Mucosa of descending colon (tissue), 3 donors: ENCODE results near the gene CDH4. TPM values are rescaled to one million over a fixed set of nuclear protein-coding genes. Genes with fewer than 3 reads are reported as not detected.

ENCODE experiments used
- ATAC-seq: fragments of 200-7000 bp; cut with Tn5 transposase; one replicate; pipeline ENCODE4 v1.9.1; 2020; ENCODE audit warnings: mild to moderate bottlenecking, moderate library complexity
- DNase-seq, 3 donors: peaks; one replicate each; pipeline ENCODE4 v3.0.0-alpha.2; 2020
- H3K36me3 ChIP-seq: fragments of 200-600 bp; one replicate; pipeline ENCODE4 v1.8.0; 2021; ENCODE audit warnings: low read depth, mild to moderate bottlenecking
- H3K4me1 ChIP-seq: fragments of 200-600 bp; one replicate; pipeline ENCODE4 v1.8.0; 2021; ENCODE audit warnings: low read depth, mild to moderate bottlenecking
- H3K4me3 ChIP-seq: fragments of 200-600 bp; one replicate; pipeline ENCODE4 v1.8.0; 2021; ENCODE audit warnings: mild to moderate bottlenecking
- H3K9me3 ChIP-seq: fragments of 200-600 bp; one replicate; pipeline ENCODE4 v1.8.0; 2021; ENCODE audit warnings: mild to moderate bottlenecking
- intact Hi-C, 2 donors: fragments of 100-400 bp; cut with DNase I in 1 of 2; cut with micrococcal nuclease in 1 of 2; formaldehyde crosslinking; loops; one replicate each; pipeline versions ENCODE4 v1.11.0 to v1.11.1; 2022; cut with DNase I, micrococcal nuclease
- total RNA-seq, 3 donors: library from RNA; stranded (reverse); fragmentation: NEBNext Ultra II Directional in 2 of 3; extraction: Animal tissue kit (Norgen Biotek cat#: 25700) in 2 of 3; gene quantifications; one replicate each; pipeline versions ENCODE4 v1.2.1 to v1.2.4, GENCODE V29; 2021 to 2023
- TF ChIP-seq, protein P1 (sequence below): fragments of 200-600 bp; IDR thresholded peaks from one replicate; pipeline ENCODE4 v1.8.0; 2022; ENCODE audit warnings: antibody characterized with exemption, mild to moderate bottlenecking
- donor health status: DM: no; HTN: no; CAD: no; lungs with moderate emphysema.
- donor health status: DM: no; HTN: no; CAD: no.
- donor health status: DM: no; HTN: yes; CAD: no.

Gene CDH4
- total RNA-seq, 3 donors from 2014 or later = 0.16 TPM; not detected in 2

DNA sequence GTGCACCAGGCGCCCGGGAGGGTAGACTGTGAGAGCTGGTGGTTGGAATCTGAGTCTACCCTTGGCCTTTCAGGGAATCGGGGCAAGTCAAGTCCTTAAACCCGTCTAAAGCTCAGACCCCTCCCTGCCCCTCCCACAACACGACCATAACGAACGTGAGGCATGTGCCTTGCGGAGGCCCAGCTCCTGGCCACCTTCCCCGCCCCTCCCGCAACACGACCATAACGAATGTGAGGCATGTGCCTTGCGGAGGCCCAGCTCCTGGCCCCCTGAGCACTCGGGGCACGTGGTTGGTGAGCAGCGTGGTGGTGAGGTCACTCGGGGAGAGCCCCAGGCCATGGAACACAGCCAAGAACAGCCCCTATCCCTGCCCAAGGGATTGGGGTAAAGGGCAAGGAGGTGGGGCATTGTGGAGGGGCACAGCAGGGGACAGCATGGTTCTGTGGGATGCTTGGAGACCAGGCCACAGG, 681.5 kb downstream of the CDH4 start:
- no peak overlapping the region for H3K4me3 ChIP-seq
- intact Hi-C loops = no loop called here
- ATAC-seq = no peak
- H3K9me3 ChIP-seq = no peaks in the 10 kb centered on the region
- TF ChIP-seq, protein P1, sequence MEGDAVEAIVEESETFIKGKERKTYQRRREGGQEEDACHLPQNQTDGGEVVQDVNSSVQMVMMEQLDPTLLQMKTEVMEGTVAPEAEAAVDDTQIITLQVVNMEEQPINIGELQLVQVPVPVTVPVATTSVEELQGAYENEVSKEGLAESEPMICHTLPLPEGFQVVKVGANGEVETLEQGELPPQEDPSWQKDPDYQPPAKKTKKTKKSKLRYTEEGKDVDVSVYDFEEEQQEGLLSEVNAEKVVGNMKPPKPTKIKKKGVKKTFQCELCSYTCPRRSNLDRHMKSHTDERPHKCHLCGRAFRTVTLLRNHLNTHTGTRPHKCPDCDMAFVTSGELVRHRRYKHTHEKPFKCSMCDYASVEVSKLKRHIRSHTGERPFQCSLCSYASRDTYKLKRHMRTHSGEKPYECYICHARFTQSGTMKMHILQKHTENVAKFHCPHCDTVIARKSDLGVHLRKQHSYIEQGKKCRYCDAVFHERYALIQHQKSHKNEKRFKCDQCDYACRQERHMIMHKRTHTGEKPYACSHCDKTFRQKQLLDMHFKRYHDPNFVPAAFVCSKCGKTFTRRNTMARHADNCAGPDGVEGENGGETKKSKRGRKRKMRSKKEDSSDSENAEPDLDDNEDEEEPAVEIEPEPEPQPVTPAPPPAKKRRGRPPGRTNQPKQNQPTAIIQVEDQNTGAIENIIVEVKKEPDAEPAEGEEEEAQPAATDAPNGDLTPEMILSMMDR = no peak
- no peaks in the 10 kb centered on the region for H3K36me3 ChIP-seq
- DNase-seq = peak in 2 of 3 donors; percentile 1 to 33
- no peaks in the 10 kb centered on the region for H3K4me1 ChIP-seq

DNA sequence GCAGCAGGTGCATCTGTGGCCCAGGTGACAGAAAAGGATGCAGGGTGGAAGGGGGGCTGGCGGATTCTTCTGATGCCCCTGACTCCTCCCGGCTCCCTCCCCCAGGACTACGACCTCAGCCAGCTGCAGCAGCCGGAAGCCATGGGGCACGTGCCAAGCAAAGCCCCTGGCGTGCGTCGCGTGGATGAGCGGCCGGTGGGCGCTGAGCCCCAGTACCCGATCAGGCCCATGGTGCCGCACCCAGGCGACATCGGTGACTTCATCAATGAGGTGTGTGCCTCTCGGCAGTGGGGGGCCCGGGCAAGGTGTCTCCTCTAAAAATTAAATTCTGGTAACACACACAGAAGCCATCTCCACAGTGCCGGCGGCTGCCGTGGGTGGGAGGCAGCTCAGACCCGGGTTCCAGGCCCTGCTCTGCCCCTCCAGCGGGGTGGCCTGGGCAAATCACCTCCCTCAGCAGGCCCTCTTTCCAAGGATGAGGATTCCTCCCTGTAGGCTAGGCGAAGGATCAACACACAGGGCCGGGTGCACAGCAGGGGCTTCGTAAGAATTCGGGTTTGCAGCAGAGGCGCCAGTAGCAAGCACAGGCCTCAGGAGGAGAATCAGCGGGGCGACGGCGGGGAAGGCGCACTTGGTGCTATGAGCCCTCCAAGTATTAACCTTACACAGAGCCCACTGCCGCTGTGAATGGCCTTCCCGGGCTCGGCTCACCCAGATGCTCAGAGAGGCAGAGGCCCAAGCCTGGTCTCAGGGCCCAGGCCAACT, 682.1 kb downstream of the CDH4 start:
- no peak for ATAC-seq
- Histone ChIP-seq H3K9me3 (no peaks in the 10 kb centered on the region), H3K4me1 (no peaks in the 10 kb centered on the region), H3K36me3 (no peaks in the 10 kb centered on the region), H3K4me3 (no peak overlapping the region)
- intact Hi-C loops = no loop called here
- TF ChIP-seq, protein P1 = no peak
- DNase-seq = peak in 2 of 3 donors; percentile 14 to 36

DNA sequence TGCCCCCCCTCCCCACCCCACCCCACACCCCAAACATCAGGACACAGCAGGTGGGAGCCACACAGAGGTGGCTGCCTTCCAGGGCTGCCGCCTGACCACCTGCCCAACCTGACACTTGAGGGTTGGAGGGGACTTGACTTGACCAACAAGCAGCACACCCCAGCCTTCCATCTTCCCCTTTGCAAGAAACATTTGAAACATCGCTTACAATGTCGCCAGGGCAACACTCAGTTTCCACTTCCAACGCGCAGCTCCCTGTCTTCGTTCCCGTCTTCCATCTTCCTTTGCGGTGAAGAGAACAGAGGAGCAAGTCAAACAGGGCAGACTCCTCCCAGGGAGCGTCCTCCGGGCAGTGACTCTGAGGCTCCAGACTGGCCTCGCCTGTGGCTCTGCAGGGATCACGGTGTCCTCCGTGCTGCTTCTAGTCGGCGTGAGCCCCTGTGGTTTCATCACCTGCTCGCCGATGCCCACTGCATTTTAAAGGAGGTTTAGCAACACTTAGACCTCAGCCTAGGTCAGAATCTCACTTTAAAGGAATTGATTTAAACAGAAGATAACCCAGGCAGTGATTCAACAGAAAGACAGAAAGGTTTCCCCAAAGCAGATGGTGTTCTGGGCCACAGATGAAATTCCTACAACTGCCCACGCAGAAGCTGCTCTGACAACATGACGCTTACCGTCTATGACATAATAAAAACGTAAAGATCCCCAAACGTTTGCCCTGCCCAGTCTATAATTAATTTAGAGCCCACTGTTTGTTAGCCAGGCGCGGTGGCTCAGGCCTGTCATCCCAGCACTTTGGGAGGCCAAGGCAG, 682.9 kb downstream of the CDH4 start:
- no peak for ATAC-seq
- TF ChIP-seq, protein P1 = no peak
- no peaks in the 10 kb centered on the region for H3K9me3 ChIP-seq
- intact Hi-C loops = no loop called here
- no peaks in the 10 kb centered on the region for H3K4me1 ChIP-seq
- H3K4me3 ChIP-seq = no peak overlapping the region
- H3K36me3 ChIP-seq = no peaks in the 10 kb centered on the region
- peak in 2 of 3 donors; percentile 7 to 29 for DNase-seq

DNA sequence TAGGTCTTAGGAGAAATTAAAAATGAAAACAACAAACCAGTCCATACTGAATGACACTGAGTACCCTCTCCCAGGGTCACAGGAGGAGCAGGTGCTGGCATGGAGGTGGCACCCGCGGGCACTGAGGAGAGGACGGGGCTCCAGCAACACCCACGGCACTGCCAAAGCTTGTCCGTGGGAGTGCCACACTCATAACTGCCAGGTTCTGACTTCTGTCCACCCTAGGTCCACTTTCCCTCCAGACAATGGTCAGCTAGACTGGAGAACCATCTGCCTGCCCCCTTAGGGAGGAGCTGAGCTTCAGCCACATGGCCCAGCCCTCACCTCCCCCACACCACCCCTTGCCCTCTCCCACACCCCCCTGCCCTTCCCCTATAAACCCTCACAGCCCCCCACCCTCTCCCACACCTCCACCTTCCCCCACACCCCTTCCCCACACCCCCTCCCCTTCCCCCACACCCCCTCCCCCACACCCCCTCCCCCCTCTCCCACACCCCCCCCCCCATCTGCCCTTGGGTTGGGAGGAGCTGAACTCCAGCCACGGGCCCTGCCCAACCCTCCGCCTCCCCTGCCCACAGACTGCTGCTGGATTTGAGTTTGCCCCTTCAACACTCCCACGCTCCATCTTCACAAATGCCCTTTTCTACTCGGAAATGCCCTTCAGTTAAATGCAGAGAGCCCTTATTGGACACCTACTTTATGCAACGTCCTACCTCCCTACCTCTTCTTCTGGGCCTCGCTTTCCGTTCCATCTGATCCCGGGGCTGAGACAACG, 684.1 kb downstream of the CDH4 start:
- no peaks in the 10 kb centered on the region for H3K4me1 ChIP-seq
- H3K4me3 ChIP-seq = no peak overlapping the region
- ATAC-seq (no peak), DNase-seq (no peak)
- no peaks in the 10 kb centered on the region for H3K36me3 ChIP-seq
- no peaks in the 10 kb centered on the region for H3K9me3 ChIP-seq
- intact Hi-C loops = no loop called here
- TF ChIP-seq, protein P1 = no peak

DNA sequence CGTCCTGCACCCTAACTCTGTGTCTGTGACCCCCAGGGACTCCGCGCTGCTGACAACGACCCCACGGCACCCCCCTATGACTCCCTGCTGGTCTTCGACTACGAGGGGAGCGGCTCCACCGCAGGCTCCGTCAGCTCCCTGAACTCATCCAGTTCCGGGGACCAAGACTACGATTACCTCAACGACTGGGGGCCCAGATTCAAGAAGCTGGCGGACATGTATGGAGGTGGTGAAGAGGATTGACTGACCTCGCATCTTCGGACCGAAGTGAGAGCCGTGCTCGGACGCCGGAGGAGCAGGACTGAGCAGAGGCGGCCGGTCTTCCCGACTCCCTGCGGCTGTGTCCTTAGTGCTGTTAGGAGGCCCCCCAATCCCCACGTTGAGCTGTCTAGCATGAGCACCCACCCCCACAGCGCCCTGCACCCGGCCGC, 684.7 kb downstream of the CDH4 start:
- Histone ChIP-seq H3K36me3 (no peaks in the 10 kb centered on the region), H3K4me3 (no peak overlapping the region), H3K9me3 (no peaks in the 10 kb centered on the region), H3K4me1 (no peaks in the 10 kb centered on the region)
- TF ChIP-seq, protein P1 = no peak
- ATAC-seq = no peak
- intact Hi-C loops = no loop called here
- DNase-seq = peak in 2 of 3 donors; percentile 6 to 30
